Muscle of arm (tissue), 12 donors: ENCODE results near the gene CDC42EP1. TPM values are rescaled to one million over a fixed set of nuclear protein-coding genes. Genes with fewer than 3 reads are reported as not detected.
"Not testable (repeated sequence)": the region's sequence is repeated elsewhere in the genome, so short reads cannot be mapped to it uniquely, and the experiment has no call there.

Source experiments
- DNase-seq: peaks from one replicate; pipeline ENCODE4 v3.0.0-alpha.2; 2013
- polyA plus RNA-seq, 12 donors: library from polyadenylated mRNA; unstranded; fragments of 120-200 nt; gene quantifications; one replicate each; pipeline ENCODE4 v1.2.1, GENCODE V29; 2013; ENCODE audit not compliant: insufficient read length in 12 of 12

Gene CDC42EP1
- polyA plus RNA-seq, 12 donors = 24.6 to 89.5 (median 31.7) TPM; not detected in 1

DNA sequence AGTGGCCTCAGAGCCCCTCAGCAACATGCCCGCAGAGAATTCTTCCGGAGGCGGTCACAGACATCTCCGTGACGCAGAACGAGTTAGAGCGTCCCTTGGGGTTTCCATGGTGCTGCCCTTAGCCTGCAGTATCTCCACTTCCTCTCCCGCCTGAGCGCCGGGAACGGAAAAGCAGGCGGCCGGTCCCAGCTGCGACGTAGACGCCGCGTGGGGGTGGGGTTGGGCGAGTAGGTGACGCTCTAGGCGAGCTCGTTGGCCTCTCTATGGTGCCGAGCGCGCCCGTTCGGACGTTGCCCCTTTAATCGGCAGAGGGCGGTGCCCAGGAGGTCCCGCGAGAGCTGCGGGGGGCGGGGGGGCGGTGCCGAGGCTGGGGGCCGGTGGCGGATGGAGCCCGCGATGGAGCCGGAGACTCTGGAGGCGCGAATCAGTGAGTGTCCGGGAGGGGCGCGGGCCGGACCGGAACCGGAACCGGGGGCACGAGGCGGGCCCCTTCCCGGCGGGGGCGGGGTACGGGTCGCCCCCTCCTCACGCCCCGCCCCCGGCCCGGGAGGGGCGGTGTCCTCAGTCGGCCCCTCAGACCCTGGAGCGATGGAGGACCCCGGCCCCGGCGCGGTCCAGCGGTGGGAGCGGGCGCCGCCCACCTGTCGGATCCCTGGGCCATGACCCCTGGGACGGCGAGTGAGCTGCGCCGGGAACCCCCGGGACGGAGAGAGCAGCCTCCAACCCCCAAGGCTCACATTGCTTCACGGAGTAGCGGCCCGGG lies 48.4 kb downstream of the CDC42EP1 start, which contains the start of gene GGA1:
Gene GGA1 (plus strand): TSS at position 358 of the 763 bp plus-strand sequence. CDS start 27 bp downstream, at position 385.
- peak; percentile 95 for DNase-seq

DNA sequence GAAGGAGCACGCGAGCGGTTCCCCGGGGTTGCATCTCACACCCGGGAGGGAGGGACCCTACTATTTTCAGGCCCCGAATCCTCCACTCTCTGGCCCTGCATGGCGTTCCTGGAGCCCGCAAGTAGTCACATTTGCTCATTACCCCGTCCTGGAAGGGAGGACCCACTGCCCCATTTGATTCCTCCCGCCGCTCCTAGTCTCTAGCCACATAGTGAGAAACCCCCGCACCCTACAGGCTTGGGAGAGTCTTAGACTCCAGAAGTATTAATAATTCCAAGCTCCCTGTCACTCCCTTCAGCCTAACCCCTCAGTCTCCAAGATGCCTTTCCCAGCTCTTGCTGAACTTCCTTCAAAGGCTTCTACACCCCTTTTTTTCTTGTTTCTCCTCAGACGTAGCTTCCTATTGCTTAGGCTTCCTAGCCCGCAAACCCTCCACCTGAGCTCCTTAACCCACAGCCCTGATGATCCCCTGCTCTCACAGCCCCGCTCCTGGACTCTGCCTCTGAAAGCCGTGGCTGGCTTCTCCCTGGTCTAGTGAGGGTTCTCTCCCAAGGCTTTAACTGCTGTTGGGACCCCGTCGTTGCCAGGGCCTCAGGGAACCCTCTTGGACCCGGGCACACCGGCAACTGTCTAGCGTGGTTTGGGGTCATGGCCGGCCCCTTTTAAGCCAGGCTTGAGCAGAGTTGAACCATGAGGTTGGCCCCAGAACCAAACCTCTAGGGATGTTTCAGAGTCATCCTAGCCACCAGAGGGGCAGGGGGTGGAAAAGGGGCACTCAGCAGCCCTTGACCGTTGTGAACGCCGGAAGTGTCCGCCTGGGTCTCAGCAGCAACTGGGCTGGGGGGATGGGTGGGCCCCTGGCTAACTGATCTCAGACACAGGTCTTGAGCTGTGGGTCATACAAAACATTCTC lies 49.2 kb downstream of the CDC42EP1 start:
- DNase-seq = peak; percentile 47

DNA sequence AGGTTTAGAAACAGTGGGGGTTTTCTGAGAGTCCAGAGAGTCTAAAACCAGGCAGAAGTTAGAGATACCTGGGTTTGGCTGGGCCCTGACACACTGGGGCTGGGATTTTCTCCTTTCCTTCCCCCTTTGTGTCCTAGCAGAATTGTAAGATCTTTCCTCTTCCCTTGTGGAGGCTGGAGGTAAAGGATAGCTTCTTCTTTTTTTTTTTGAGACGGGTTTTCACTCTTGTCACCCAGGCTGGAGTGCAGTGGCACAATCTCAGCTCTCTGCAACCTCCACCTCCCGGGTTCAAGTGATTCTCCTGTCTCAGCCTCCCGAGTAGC lies 49.8 kb downstream of the CDC42EP1 start:
- DNase-seq = not testable (repeated sequence)

GRCh38 chr22:37610480-37611129 lies 50.3 kb downstream of the CDC42EP1 start:
- no peak for DNase-seq

GRCh38 chr22:37611207-37611606 lies 50.9 kb downstream of the CDC42EP1 start:
- no peak for DNase-seq

- no peak for DNase-seq
These were observed 56.2 kb downstream of the CDC42EP1 start for GRCh38 chr22:37616201-37617083.

GRCh38 chr22:37617431-37617830 lies 57.2 kb downstream of the CDC42EP1 start:
- DNase-seq = no peak

- DNase-seq = no peak
These were observed 57.9 kb downstream of the CDC42EP1 start for GRCh38 chr22:37618072-37618656.

DNA sequence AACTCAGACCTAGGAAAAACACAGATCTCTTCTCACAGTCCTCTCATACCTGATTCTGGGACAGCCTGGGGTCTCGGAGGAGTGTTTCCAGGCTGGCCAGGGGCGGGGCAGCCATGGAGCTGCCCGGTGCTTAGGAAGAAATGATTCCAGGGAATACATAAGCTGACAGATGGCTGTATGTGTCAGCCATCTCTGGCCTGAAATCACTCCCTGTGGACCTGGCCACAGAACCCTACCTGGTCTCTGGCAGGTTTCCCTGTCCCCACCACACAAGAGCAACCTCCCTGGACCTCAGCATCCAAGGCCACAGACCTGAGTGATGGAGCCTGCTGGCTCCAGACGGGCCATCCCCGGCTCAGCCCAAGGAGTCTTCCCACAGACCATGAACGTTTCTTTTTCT lies 58.4 kb downstream of the CDC42EP1 start:
- no peak for DNase-seq

Other genes with a start within 250 kb of the CDC42EP1 start
- gene ELFN2, start 133.0 kb upstream of the CDC42EP1 start, polyA plus RNA-seq = 1 to 10 TPM in 5 of 12 donors, under 1 TPM in 6, not detected in 1; 0.74 to 2.5 (median 0.98) TPM
- gene MFNG, start 74.1 kb upstream of the CDC42EP1 start, polyA plus RNA-seq = 1 to 10 TPM in 10 of 12 donors, not detected in 2; 4.5 to 9.9 (median 5.7) TPM
- gene CARD10, start 41.1 kb upstream of the CDC42EP1 start, polyA plus RNA-seq = 10 to 100 TPM in 9 of 12 donors, 1 to 10 TPM in 2, not detected in 1; 9.2 to 26.6 (median 11.4) TPM
- gene LGALS2, start 19.6 kb downstream of the CDC42EP1 start, polyA plus RNA-seq = 1 to 10 TPM in 2 of 12 donors, under 1 TPM in 6, not detected in 4; 0.31 to 4.0 (median 0.56) TPM
- gene GGA1, start 48.4 kb downstream of the CDC42EP1 start, polyA plus RNA-seq = 10 to 100 TPM in 11 of 12 donors, not detected in 1; 24.7 to 53.2 (median 39.4) TPM
- gene SH3BP1, start 79.2 kb downstream of the CDC42EP1 start, polyA plus RNA-seq = 10 to 100 TPM in 4 of 12 donors, 1 to 10 TPM in 7, not detected in 1; 5.2 to 27.2 (median 9.2) TPM
- 10 to 100 TPM in 11 of 12 donors, not detected in 1; 11.1 to 25.4 (median 16.6) TPM for gene PDXP, start 98.2 kb downstream of the CDC42EP1 start, polyA plus RNA-seq
- 1,000 to 10,000 TPM in 11 of 12 donors, not detected in 1; 1,080 to 2,513 (median 1,522) TPM for gene LGALS1, start 115.2 kb downstream of the CDC42EP1 start, polyA plus RNA-seq
- gene NOL12, start 125.9 kb downstream of the CDC42EP1 start, polyA plus RNA-seq = 10 to 100 TPM in 11 of 12 donors, not detected in 1; 12.0 to 26.4 (median 13.6) TPM
- gene TRIOBP, start 136.6 kb downstream of the CDC42EP1 start, polyA plus RNA-seq = 10 to 100 TPM in 11 of 12 donors, not detected in 1; 33.8 to 64.5 (median 39.2) TPM
- 1 to 10 TPM in 10 of 12 donors, not detected in 2; 3.6 to 6.3 (median 5.2) TPM for gene GCAT, start 247.5 kb downstream of the CDC42EP1 start, polyA plus RNA-seq